NOMO-1 (cell line): ENCODE results near the gene EML1.

Source experiments
- DNase-seq, 2 experiments: peaks; one replicate each; lab custom pipeline; 2025; ENCODE audit not compliant: unreplicated experiment in 2 of 2; lab: John Stamatoyannopoulos, UW

Gene EML1

DNA sequence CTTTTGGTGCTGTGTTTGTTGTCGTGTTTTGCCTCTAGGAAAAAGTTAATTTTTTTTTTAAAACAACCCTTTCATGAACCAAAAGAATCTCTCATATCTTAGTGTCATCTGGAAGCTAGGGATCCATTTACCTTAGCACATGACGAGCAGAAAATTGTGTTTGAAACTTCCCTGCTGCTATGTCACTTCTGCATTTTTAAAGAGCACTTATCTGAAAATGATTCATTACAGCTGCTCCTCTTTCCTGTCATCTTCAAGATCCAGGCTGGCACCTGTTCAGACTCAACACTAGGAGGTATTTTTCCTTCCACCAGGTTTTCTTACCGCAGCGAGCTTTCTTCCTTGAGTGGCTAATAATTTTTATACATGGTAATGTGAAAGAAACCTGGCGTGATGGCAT lies 67.0 kb downstream of the EML1 start:
- DNase-seq, result peak in 1 of 2 experiments; percentile 13

DNA sequence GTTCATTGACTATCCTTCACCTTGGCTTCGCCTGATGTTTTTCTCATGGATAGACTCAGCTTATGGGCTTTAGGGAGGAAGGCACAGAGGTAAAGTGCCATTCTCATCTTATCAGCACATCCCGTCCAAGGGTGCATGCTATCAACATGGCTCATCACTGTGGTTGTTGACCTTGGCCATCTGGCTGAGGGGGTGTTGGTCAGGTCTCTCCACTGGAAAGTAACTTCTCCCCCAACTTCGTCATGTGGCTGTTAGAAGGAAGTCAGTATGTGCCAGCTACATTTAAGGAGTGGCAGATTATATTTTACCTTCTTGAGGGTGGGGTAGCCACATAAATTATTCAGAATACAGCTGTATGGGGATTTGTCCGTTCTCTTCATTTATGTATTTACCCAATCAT lies 68.9 kb downstream of the EML1 start:
- no peak for DNase-seq

DNA sequence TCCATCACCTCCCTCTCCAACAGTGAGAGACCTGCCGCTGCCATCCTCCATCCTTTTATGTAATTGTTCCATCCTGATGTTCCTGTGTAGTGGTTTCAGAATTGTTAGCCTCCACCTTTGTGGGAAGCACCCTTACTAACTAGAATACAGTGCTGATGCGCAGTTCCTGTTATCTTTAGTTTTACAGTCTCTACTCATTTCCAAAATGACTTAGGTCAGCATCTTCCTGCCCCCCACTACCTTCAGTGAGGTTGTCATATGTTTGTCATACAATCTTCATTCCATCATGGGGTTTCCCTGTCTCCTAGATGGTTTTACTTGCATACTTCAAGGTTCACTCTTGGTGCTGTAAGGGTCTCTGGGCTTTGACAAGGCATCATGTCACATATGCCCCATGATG lies 69.8 kb downstream of the EML1 start:
- no peak for DNase-seq

DNA sequence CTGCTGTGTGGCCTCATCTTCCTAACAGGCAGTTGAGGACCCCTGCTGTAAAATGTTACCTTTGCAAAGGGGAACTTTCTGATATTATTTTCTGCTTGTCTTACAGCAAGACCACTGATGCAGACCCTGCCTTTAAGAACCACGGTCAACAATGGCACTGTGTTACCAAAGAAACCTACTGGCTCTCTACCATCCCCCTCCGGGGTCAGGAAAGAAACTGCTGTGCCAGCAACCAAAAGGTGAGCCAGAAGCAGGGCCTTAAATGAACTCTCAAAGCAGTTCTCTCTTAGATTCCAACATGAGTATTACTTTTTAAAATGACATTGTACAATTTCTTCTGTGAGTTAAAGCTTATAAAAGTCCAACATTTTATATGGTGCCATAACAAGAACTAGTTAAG lies 72.2 kb downstream of the EML1 start:
- DNase-seq, result no peak

DNA sequence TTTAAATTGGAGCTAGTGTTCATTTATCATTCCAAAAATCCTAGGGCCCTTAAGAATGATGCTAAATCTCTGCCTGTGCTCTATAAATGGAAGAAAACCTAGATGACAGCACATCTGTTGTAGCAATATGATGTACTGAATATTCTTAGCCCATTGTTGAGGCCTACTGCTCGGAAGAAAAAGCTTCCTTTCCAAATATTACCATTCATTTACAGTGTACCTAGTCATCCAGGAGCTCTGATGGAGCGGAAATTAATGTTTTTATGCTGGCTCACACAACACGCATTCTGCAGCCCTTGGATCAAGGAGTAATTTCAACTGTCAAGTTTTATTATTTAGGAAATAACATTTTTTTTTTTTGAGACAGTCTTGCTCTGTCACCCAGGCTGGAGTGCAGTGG lies 77.4 kb downstream of the EML1 start:
- DNase-seq, result no peak

DNA sequence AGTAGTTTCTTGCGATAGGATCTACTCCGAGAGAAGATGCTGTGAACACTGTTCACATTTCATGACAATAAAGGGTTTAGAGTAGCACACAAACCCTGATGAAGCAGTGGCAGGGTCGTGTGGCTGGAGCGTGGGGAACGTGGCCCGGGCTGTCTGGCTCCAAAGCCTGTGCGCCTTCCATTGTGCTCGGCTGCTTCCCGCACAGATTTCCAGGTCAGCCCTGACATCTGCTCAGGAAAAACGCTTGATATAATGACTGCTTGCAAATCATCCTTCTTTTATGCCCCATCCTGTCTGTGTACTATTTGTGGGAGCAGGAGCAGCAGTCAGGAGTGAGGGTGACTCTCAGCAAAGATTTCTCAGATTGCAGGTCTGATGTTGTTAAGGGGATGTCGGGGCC lies 78.6 kb downstream of the EML1 start:
- no peak for DNase-seq

DNA sequence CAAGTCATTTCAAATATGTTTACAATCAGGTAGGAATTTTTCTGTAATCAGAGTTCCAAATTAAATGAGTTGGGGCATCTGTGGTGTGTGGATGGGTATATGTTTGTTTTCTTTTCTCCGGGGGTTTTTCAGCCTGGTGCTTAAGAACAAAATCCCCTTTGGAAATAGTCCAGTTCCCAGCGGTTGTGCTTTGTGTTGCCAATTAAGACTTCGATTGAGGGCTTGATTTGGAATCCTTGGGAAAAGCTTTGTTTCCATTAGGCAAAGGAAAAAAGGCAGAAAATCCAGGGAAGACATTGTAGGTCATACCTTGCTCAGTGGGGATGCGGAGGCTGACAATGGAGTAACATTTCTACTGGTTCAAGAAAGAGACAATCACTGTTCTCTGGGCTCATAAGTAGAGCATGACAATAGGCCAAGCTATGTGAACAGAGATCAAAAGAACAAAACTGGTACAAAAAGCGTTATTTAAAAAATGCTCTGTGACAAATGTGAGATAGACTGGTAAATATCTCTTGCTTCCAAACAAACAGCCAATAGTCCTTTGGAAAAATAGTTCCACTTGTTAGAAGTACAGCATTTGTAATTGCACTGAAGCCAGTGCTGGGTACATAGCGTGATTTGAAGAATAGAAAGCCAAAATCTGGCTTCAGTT lies 79.7 kb downstream of the EML1 start:
- no peak for DNase-seq

DNA sequence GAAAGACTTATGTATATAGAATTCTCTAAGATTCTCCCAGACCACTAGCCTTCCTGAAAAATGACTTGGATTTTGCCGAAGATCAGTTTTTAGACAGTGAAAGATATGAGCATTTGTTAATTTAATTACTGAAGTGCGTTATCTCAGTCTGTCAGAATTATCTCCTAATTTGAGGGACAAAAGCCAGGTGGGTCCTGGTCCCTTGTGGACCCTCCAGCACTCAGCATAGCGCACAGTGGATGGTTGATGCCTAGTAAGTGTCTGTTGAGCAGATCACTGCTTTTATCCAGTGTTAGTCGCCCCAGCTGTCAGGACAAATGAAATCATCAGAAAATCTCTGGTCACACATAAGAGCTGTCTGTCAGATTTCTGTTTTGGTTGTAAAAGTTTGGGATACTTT lies 80.4 kb downstream of the EML1 start:
- no peak for DNase-seq

DNA sequence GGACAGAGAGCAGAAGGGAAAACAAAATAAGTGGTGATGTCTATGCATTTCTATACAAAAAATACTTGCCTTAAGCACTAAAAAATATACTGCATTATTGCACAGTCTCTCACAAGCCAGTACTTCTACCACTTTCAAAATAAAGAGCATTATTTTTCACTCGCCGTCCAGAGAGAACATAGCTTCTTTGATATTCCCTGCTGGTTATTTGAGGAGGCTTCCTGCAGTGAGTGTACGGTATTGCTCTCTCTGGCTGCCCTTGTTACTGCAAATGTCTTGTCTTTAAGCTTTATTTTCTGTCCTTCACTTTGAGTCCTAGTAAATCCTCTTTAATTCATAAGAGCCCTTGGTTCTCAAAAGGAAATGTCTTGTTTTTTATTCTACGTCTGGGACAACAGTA lies 81.1 kb downstream of the EML1 start:
- no peak for DNase-seq

DNA sequence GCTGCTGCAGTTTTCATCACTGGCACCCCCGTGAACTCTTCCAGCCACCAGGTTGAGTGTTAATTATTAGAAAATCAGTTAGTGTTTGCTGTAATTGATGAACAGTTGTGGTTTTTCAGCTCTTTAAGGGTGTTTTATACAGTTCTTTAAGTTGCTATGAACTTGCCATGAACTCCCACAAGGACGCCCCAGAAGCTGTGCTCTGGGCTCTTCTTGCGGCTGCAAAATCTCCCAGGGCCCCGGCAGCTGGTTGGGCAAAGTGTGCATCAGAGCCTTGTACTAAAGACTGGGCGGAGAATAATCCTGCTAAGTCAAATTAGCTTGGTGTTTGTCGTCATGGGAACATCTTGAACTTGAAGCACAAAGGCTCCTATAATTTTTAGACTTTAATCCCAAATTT lies 82.2 kb downstream of the EML1 start:
- DNase-seq, result no peak

DNA sequence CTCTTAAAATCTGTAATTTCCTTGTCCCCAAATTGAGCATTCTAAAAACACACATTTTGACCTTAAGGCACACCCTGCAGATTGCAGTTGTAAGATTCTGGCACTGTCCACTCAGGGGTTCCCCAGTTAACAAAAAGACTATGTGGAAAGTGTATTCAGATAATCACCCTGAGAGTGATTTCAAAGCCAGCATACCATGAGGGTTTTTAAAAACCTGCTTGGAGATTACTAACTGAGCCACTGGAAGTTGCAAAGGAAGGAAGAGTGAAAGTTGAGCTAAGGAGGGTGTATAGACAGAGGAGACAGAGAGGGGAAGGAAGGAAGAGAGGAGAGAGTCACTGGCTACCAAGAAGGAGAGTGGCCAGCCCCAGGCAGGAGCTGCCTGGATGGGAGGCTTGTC lies 82.6 kb downstream of the EML1 start:
- no peak for DNase-seq

DNA sequence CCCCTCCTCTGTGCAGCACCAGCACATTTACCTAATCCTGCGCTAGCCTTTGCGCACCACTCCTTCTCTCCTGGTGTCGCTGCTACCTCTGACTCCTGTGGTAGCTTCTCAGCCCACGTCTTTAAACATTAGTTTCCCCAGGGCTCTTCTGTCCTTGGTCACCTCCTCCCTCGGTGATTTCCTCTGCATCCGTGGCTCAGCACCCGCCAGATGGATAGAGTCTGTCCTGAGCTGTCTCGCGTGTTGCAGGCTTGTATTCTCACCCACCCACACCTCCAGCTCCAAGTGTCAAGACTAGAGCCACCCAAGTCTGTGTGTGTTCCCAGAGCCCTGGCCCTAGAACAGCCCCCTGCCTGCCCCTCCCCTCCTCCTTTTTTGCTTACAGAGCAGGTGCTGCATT lies 83.2 kb downstream of the EML1 start:
- no peak for DNase-seq

DNA sequence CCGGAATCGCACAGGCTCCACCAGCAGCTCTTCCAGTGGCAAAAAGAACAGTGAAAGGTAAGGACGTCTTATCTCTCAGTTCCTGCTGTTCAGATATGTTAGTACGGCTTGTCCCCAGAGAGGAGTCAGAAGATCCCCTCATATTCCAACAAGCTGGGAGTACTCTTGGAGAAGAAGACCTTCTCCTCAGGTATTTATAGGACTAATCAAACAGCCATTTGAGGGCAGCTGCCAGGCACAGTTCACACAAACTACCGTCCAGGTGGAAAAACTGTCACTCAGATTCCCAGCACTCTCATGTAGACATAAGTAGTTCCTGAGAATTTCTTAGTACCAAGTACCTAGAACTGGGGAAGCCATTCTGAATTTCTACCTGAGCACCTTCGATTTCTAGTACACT lies 85.3 kb downstream of the EML1 start:
- DNase-seq, result no peak

DNA sequence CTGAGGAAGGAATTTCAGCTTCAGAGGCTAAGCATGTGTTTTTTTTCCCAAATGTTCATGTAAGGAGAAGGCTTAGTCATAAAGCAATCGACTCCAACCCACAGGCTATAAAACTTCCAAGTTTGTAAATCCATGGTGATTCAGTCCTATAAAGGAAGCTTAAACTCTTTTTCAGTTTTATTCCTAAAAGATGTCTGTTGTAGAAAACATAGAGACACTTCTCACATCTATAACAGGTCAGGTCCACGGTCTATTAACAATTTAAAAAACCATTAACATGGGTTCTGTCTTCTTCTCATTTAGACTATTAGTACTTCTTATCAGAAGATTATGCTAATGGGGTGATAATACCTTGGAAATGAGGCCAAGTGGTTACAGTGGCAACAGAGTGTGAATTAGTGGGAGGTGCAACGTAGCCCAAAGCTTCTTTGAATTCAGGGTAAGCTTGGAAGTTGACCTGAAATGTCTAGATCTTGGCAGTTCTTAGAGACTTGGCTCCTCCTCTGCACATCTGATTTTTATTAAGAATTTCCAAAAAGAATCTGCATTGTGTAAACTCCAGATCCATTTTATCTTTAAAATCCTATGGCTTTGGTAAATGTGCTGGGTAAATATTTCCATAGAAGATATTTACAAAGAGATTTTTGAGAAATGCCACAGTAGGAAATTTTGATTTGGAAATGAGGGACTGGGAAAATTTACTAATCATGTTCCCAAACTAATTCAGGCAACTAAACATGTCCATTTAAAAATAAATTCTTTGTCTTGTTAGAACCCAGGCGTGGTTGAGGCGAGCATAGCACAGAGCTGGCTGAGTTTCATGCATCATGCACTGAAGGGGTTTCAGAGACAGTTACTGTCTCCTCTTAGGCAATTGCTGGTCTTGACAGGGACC lies 86.4 kb downstream of the EML1 start:
- no peak for DNase-seq

DNA sequence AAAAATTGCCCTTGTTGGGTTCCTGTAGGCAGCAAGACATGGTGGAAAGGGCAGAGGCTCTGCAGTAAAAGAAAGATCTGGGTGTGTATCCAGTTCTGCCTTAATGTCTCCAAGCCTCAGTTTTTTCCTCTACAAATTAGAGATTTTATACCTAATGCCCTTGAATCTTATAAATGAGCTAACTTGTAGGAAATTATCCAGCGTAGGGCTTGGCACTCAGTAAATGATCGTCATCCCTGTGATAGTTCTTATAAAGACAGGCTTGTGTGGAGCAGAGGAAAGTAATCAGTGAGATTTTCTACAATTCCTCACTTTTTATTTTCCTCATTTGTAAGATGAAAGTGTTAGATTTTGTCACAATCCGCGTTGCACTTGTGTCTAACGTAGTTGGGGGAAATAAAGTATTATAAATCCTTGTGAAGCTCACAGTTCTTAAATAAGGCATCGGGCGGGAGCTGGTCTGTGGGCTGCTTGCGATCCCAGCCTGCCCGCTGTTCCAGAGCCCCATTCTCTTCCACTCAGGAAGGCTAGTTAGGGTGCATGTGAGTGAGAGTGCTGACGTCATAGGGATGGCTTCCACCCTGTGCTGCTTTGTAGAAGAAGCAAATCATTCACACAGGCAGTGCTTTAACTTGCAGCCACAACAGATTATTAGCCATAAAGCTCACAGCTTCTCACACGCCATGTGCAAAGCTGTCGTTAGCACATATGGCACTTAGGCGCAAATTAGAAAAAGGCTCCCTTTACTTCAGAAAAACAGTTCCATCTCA lies 87.6 kb downstream of the EML1 start:
- DNase-seq, result no peak

DNA sequence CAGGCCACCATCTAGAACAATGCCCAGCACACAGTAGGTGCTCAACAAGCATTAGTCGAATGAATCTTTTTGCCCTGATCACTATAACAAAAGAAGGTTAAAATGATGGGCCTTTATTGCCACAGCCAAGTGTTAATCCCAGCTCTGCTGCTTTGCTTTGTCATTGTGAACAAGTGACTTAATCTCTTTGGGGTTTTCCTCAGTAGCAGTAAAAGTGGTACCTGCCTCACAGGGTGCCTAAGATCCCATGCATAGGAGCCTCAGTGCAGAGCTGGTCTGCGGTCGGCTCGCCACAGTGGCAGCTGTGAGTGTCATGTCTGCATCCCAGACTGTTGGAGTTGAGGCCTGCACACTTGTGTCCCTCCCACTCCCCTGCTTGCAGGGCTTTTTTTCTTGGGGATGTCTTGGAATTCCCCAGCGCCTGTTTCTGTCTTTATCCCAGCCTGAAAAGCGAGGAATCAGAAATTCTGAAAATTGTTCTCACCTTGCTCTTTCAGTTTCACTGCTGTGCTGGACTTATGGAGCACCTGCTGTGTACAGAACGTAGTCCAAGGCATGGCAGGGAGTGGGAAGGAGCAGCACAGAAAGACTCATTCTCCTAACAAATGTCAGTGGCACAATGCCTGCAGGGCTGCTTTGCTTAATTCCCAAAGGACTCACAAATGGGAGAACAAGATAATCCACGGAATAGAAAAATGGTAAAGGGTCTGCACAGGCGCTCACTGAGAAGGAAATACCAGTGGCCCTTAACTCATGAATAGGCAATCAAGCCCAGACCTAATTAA lies 90.8 kb downstream of the EML1 start:
- no peak for DNase-seq

DNA sequence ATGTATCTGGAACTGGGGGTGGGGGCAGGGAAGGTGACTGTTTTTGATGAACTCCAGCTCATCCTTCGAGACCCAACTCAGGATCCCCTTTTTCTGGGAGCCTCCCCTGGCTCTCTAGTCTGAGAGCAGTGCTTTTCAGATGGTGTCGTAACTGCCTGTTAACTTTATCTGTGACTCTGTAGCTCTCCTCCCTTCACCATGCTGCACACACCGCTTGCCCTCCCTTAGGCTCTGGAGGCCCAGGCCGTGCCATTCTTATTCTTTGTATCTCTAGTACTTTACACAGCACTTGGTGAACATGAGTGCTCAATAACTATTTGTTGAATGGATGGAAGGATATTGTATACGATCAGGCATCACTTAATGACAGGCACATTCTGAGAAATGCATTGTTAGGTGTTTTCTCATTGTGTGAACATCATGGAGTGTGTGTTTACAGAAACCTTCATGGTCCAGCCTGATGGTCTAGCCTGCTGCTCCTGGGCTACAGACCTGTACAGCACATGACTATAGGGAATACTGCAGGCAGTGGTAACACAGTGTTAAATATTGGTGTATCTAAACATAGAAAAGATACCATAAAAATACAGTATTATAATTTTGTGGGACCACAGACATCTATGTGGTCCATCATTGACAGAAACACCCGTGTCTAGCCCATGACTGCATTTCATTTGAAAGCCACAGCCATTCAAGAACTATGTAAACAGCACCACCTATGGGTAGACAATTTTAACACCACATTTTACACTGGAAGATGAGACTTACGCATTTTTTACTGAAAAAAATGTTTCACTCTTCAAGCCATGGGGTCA lies 91.8 kb downstream of the EML1 start:
- peak in 1 of 2 experiments; percentile 60 for DNase-seq

DNA sequence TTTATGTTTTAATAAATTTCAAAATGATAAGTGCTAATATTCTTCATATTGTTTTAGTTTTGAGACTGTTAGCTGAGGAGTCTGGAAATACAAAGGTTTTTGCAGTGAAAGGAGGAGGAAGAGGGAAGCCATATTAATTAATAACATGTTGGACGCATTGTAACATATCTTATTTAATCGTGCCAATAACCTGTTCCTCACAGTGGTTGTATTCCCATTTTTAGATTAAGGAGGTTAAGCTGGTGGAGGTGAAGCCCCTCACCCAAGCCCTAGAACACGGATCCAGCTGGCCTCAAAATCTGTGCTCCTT lies 92.4 kb downstream of the EML1 start:
- no peak for DNase-seq

DNA sequence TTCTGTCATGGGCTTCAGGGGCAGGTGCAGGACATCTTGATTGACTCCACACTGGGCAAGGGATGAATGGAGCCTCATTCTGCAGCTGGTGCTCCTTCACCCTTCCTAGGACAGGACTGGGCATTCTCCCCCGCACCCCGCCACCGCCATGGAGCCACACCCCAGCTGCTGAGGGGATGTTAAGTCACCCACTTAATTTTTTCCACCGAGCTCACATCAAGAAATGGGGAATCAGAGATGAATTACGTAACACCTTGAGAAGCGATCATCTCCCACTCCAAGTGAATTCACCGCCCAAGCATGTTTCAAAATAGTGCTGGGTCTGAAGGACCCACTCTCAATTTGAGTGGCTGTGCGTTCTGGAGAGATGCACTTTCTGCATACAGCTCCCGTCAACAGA lies 94.2 kb downstream of the EML1 start:
- DNase-seq, result no peak

DNA sequence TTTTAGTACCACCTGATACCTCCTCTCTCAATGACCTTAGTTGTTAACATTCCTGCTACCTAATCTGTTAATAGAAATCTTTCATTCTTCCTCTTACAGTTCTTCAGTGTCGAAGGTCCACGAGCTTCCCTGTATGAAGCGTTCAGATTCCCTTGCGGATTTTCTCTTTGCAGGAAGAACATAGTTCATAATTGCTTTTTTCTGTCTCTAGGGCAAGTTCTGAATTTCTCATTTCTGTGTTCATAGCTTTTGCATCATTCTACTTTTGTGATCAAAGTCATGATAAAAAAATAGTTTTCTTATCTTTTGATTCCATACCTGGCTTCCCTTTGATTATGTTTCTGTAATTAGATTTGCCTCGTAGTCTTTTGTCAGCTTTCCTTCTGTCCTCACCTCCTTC lies 94.9 kb downstream of the EML1 start:
- DNase-seq, result no peak
